BJ (cell line): ENCODE data around the gene CYP8B1. TPM values are rescaled to one million over a fixed set of nuclear protein-coding genes. Genes with fewer than 3 reads are reported as not detected.

Experiments used
- CTCF ChIA-PET: fragments of 350-600 bp; formaldehyde crosslinking; extraction: SDS; loops from one replicate; lab custom pipeline; 2021; ENCODE audit warnings: antibody characterized with exemption, inconsistent platforms; lab: Yijun Ruan, JAX
- POLR2A ChIA-PET: fragments of 300-600 bp; sonication (Branson Sonifier 250); formaldehyde crosslinking; extraction: SDS; loops from one replicate; lab custom pipeline; 2021; ENCODE audit warnings: antibody characterized with exemption; lab: Charles Lee
- DNase-seq: peaks from one replicate; pipeline ENCODE4 v3.0.0-alpha.2; 2011; ENCODE audit warnings: low read depth
- H3K27me3 ChIP-seq: 2 replicates; pipeline ENCODE4 v1.6.0; 2011; ENCODE audit warnings: low read length; ENCODE audit not compliant: control insufficient read depth, insufficient read depth
- H3K36me3 ChIP-seq: 2 replicates; pipeline ENCODE4 v1.5.1; 2011; ENCODE audit warnings: low read length; ENCODE audit not compliant: control insufficient read depth, insufficient read depth
- H3K4me3 ChIP-seq: 2 replicates; pipeline ENCODE4 v1.5.1; 2011; ENCODE audit warnings: low read depth, mild to moderate bottlenecking, control low read depth, low read length
- CTCF ChIP-seq: IDR thresholded peaks from 2 replicates; pipeline ENCODE4 v1.5.1; 2011; ENCODE audit warnings: low read depth, mild to moderate bottlenecking, control low read depth, inconsistent platforms, low read length, moderate library complexity; ENCODE audit not compliant: insufficient read depth
- polyA minus RNA-seq: library from RNA; depleted of rRNA, polyadenylated mRNA; stranded (reverse); fragments of >200 nt; gene quantifications from 2 replicates; pipeline ENCODE4 v1.2.3, GENCODE V29; 2011; rRNA and poly(A)+ RNA removed
- polyA plus RNA-seq: library from polyadenylated mRNA; depleted of rRNA; stranded (reverse); fragments of >200 nt; gene quantifications from 2 replicates; pipeline ENCODE4 v1.2.3, GENCODE V29; 2011; rRNA removed

Gene CYP8B1
- polyA plus RNA-seq = not detected in 2 replicates
- not detected in 2 replicates for polyA minus RNA-seq

GRCh38 chr3:42875325-42876151 lies at the start of gene CYP8B1:
Gene CYP8B1 (minus strand): TSS chr3:42875879. CDS start chr3:42875816, 63 bp downstream.
- CTCF ChIA-PET = no interaction called here
- TF ChIP-seq CTCF = no peak
- no peaks in the 10 kb centered on the region for H3K36me3 ChIP-seq
- no peak for DNase-seq
- peaks cover 5% of the 10 kb centered on the region; the same call in 1 of the 2 replicates for H3K27me3 ChIP-seq
- POLR2A ChIA-PET = no interaction called here
- no peak within 1 kb of the TSS for H3K4me3 ChIP-seq

DNA sequence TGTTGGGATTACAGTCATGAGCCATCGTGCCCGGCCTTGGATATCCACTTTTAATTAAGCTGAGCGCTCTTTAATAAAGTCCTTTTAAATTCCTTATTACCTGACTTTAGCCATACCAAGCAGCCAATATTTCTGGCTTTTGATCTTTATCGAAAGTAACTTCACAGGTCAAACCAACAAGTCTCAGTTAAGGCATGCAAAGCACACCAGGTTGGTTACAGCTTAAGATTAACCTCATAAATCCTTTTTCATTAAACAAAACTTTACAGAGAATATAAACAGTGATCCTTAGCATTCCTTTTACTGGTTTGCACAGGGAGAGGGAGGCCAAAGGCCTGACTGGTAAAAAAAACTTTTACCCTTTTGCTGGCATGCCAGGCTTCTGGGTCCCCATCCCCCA lies 47.9 kb upstream of the CYP8B1 start:
- ChIA-PET CTCF (no interaction called here), POLR2A (no interaction called here)
- TF ChIP-seq CTCF = no peak
- DNase-seq = no peak
- no peaks in the 10 kb centered on the region for H3K27me3 ChIP-seq
- H3K36me3 ChIP-seq = no peaks in the 10 kb centered on the region
- no peak overlapping the region for H3K4me3 ChIP-seq

GRCh38 chr3:42914771-42915515 lies 39.3 kb upstream of the CYP8B1 start:
- no peak overlapping the region for H3K4me3 ChIP-seq
- CTCF ChIA-PET = no interaction called here
- POLR2A ChIA-PET = no interaction called here
- TF ChIP-seq CTCF = no peak
- no peak for DNase-seq
- no peaks in the 10 kb centered on the region for H3K36me3 ChIP-seq
- no peaks in the 10 kb centered on the region for H3K27me3 ChIP-seq

GRCh38 chr3:42911551-42911950 lies 35.9 kb upstream of the CYP8B1 start:
- TF ChIP-seq CTCF = no peak
- Histone ChIP-seq H3K4me3 (no peak overlapping the region), H3K36me3 (no peaks in the 10 kb centered on the region), H3K27me3 (no peaks in the 10 kb centered on the region)
- ChIA-PET POLR2A (no interaction called here), CTCF (no interaction called here)
- DNase-seq = no peak

GRCh38 chr3:42908675-42909074 lies 33.0 kb upstream of the CYP8B1 start:
- TF ChIP-seq CTCF = no peak
- CTCF ChIA-PET = no interaction called here
- Histone ChIP-seq H3K4me3 (no peak overlapping the region), H3K27me3 (peaks cover 1% of the 10 kb centered on the region; the same call in 1 of the 2 replicates), H3K36me3 (no peaks in the 10 kb centered on the region)
- DNase-seq = no peak
- POLR2A ChIA-PET = no interaction called here
